Measurements from ENCODE around the gene TGM4. TPM values are rescaled to one million over a fixed set of nuclear protein-coding genes. Genes with fewer than 3 reads are reported as not detected.

TGM4 gene
- total and polyA plus RNA-seq, 4 donors: 0.01 TPM; not detected in 3

DNA sequence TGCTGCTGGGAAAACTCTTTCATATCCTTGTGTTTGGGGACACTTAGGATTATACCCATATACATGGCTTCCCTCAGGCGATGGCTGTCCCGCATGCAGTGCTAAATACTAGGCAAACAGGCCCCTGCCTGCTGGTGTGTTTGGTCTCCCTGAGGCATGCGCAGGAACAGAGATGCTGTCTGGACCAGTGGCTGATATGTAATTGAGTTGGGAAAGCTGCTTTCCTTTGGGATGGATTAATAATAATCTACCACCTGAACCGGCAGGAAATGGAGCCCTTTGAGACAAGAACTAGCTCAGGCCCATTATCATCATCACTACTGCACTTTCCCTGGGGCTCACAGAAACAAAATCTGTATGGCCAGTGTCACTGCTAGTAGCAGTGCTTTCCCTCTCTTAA lies 83.6 kb downstream of the TGM4 start:
- 84 to 92% methylated on average over 4 of the region's 4 CpGs for WGBS, 2 donors
- no peak overlapping the region for H3K27ac ChIP-seq (ENCODE audit: low read depth in 1 of 2, low read length in 1 of 2)
- H3K9me3 ChIP-seq (ENCODE audit: control insufficient read depth in 4 of 4, insufficient read depth in 3 of 4, low read length in 3 of 4): no peaks in the 10 kb centered on the region
- peaks cover 9 to 21% (median 15%) of the 10 kb centered on the region in 4 donors for H3K36me3 ChIP-seq (ENCODE audit: control insufficient read depth in 4 of 4, insufficient read depth in 4 of 4, low read length in 4 of 4)
- peaks cover 2 to 20% (median 6%) of the 10 kb centered on the region in 5 donors for H3K4me1 ChIP-seq (ENCODE audit: control insufficient read depth in 5 of 5, insufficient read depth in 5 of 5, low read length in 5 of 5)
- DNase-seq (no peak), ATAC-seq (ENCODE audit: insufficient read depth, low FRiP score) (no peak)
- TF ChIP-seq, protein P1, sequence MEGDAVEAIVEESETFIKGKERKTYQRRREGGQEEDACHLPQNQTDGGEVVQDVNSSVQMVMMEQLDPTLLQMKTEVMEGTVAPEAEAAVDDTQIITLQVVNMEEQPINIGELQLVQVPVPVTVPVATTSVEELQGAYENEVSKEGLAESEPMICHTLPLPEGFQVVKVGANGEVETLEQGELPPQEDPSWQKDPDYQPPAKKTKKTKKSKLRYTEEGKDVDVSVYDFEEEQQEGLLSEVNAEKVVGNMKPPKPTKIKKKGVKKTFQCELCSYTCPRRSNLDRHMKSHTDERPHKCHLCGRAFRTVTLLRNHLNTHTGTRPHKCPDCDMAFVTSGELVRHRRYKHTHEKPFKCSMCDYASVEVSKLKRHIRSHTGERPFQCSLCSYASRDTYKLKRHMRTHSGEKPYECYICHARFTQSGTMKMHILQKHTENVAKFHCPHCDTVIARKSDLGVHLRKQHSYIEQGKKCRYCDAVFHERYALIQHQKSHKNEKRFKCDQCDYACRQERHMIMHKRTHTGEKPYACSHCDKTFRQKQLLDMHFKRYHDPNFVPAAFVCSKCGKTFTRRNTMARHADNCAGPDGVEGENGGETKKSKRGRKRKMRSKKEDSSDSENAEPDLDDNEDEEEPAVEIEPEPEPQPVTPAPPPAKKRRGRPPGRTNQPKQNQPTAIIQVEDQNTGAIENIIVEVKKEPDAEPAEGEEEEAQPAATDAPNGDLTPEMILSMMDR (IDR thresholded peaks at IDR 0.05; ENCODE audit: control extremely low read depth, extremely low read depth): no peak
- no peak overlapping the region for H3K4me3 ChIP-seq
- no peaks in the 10 kb centered on the region for H3K27me3 ChIP-seq (ENCODE audit: control insufficient read depth in 3 of 3, insufficient read depth in 3 of 3, low read length in 2 of 3)
- H3K9ac ChIP-seq (ENCODE audit: insufficient read depth in 1 of 2, low read length in 2 of 2): no peak overlapping the region

DNA sequence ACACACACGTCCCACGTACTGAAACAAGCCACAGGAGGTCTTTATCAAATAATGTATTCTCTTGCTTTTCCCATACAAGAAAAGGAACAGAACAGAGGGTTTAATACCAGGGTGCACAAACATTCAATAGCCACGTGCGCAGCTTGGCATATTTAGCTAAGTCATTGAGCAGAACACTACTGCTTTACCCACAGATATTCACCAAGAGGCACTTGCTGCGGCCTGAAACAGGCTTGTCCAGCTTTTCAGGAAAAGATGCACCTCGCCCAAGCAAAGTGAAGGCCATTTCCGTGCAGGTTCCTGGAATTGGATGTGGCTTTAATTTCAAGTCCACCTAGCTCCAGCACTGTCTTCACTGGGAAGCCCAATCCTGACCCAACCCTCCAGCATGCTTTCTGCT lies 84.0 kb downstream of the TGM4 start:
- DNase-seq (peak; percentile 24 to 58 (median 50)), ATAC-seq (ENCODE audit: insufficient read depth, low FRiP score) (no peak)
- Histone ChIP-seq H3K36me3 (ENCODE audit: control insufficient read depth in 4 of 4, insufficient read depth in 4 of 4, low read length in 4 of 4) (peaks cover 9 to 21% (median 15%) of the 10 kb centered on the region in 4 donors), H3K27ac (ENCODE audit: low read depth in 1 of 2, low read length in 1 of 2) (no peak overlapping the region), H3K27me3 (ENCODE audit: control insufficient read depth in 3 of 3, insufficient read depth in 3 of 3, low read length in 2 of 3) (no peaks in the 10 kb centered on the region), H3K4me1 (ENCODE audit: control insufficient read depth in 5 of 5, insufficient read depth in 5 of 5, low read length in 5 of 5) (peaks cover 2 to 20% (median 10%) of the 10 kb centered on the region in 5 donors), H3K9me3 (ENCODE audit: control insufficient read depth in 4 of 4, insufficient read depth in 3 of 4, low read length in 3 of 4) (no peaks in the 10 kb centered on the region), H3K4me3 (no peak overlapping the region), H3K9ac (ENCODE audit: insufficient read depth in 1 of 2, low read length in 2 of 2) (no peak overlapping the region)
- TF ChIP-seq, protein P1 (IDR thresholded peaks at IDR 0.05; ENCODE audit: control extremely low read depth, extremely low read depth): no peak
- WGBS, 2 donors: 70 to 85% methylated on average over 7 of the region's 7 CpGs

DNA sequence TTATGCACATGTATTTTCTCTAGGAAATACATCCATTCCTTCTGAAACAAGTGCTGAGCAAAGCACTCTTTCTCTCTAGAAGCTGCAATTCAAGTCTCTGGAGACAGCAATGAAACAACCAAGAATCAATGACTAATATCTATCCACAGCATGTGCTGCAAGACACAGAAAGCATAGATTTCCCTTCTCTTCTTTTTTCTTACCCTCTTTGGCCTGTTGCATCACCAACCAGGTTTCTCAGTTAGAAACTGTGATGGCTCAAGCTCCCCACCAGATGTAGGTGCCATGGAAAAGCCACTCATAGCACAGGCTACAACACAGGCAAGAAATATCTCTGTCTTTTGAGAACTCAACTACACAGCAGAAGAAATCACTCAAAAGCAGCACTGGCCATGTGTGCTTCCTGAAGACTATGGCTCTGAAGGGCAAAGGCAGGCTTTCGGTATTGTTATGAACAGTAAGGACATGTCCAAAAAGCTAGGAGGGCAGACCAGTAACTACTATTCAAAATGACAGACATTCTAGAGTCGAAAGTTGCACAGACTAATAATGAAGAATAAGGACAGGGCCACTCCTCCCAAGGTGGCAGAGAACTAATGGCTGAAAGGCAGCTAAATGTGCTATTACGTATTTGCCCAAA lies 86.1 kb downstream of the TGM4 start:
- ATAC-seq (ENCODE audit: insufficient read depth, low FRiP score): no peak
- no peak overlapping the region for H3K27ac ChIP-seq (ENCODE audit: low read depth in 1 of 2, low read length in 1 of 2)
- TF ChIP-seq, protein P1 (IDR thresholded peaks at IDR 0.05; ENCODE audit: control extremely low read depth, extremely low read depth): no peak
- H3K27me3 ChIP-seq (ENCODE audit: control insufficient read depth in 3 of 3, insufficient read depth in 3 of 3, low read length in 2 of 3): no peaks in the 10 kb centered on the region
- H3K4me1 ChIP-seq (ENCODE audit: control insufficient read depth in 5 of 5, insufficient read depth in 5 of 5, low read length in 5 of 5): peaks cover 2 to 22% (median 12%) of the 10 kb centered on the region in 5 donors
- no peak overlapping the region for H3K9ac ChIP-seq (ENCODE audit: insufficient read depth in 1 of 2, low read length in 2 of 2)
- H3K4me3 ChIP-seq: no peak overlapping the region
- peaks cover 9 to 21% (median 15%) of the 10 kb centered on the region in 4 donors for H3K36me3 ChIP-seq (ENCODE audit: control insufficient read depth in 4 of 4, insufficient read depth in 4 of 4, low read length in 4 of 4)
- no peaks in the 10 kb centered on the region for H3K9me3 ChIP-seq (ENCODE audit: control insufficient read depth in 4 of 4, insufficient read depth in 3 of 4, low read length in 3 of 4)
- WGBS, 2 donors: 95 to 96% methylated on average over 3 of the region's 3 CpGs
- no peak for DNase-seq

Data from lung (tissue), 12 donors.